ENCODE results near the gene MMP21.
A peak's percentile ranks its signal among the peaks of the same experiment; 100 is the strongest.

Gene MMP21

GRCh38 chr10:125768219-125768855 lies 7.3 kb downstream of the MMP21 start:
- no peak for DNase-seq (ENCODE audit: low read depth)
- no peak overlapping the region for H3K4me3 ChIP-seq (ENCODE audit: low read depth, low read length)

GRCh38 chr10:125766511-125766910 lies 9.1 kb downstream of the MMP21 start:
- DNase-seq (ENCODE audit: low read depth) = no peak
- H3K4me3 ChIP-seq (ENCODE audit: low read depth, low read length) = no peak overlapping the region

- H3K4me3 ChIP-seq (ENCODE audit: low read depth, low read length) = no peak overlapping the region
- no peak for DNase-seq (ENCODE audit: low read depth)
Observed at GRCh38 chr10:125765835-125766234, 9.8 kb downstream of the MMP21 start.

GRCh38 chr10:125762692-125763648 lies 12.7 kb downstream of the MMP21 start:
- DNase-seq (ENCODE audit: low read depth) = no peak

GRCh38 chr10:125761961-125762360 lies 13.7 kb downstream of the MMP21 start:
- no peak for DNase-seq (ENCODE audit: low read depth)

More at GRCh38 chr10:125762692-125763648, 12.7 kb downstream of the MMP21 start:
- no peak overlapping the region for H3K4me3 ChIP-seq (ENCODE audit: low read depth, low read length)

GRCh38 chr10:125757742-125758141 lies 17.9 kb downstream of the MMP21 start:
- H3K4me3 ChIP-seq (ENCODE audit: low read depth, low read length) = no peak overlapping the region
- DNase-seq (ENCODE audit: low read depth) = no peak

More at GRCh38 chr10:125761961-125762360, 13.7 kb downstream of the MMP21 start:
- no peak overlapping the region for H3K4me3 ChIP-seq (ENCODE audit: low read depth, low read length)

- H3K4me3 ChIP-seq (ENCODE audit: low read depth, low read length) = no peak overlapping the region
- no peak for DNase-seq (ENCODE audit: low read depth)
Observed at GRCh38 chr10:125756853-125757487, 18.7 kb downstream of the MMP21 start.

GRCh38 chr10:125756196-125756595 lies 19.4 kb downstream of the MMP21 start:
- no peak overlapping the region for H3K4me3 ChIP-seq (ENCODE audit: low read depth, low read length)
- no peak for DNase-seq (ENCODE audit: low read depth)

- no peak for DNase-seq (ENCODE audit: low read depth)
- no peak overlapping the region for H3K4me3 ChIP-seq (ENCODE audit: low read depth, low read length)
Observed at GRCh38 chr10:125747417-125747816, 28.2 kb downstream of the MMP21 start.

GRCh38 chr10:125744909-125745308 lies 30.7 kb downstream of the MMP21 start:
- no peak overlapping the region for H3K4me3 ChIP-seq (ENCODE audit: low read depth, low read length)
- no peak for DNase-seq (ENCODE audit: low read depth)

- DNase-seq (ENCODE audit: low read depth) = no peak
- no peak overlapping the region for H3K4me3 ChIP-seq (ENCODE audit: low read depth, low read length)
Observed at GRCh38 chr10:125742465-125742864, 33.2 kb downstream of the MMP21 start.

GRCh38 chr10:125739994-125740679 lies 35.5 kb downstream of the MMP21 start:
- no peak for DNase-seq (ENCODE audit: low read depth)
- H3K4me3 ChIP-seq (ENCODE audit: low read depth, low read length) = no peak overlapping the region

- no peak for DNase-seq (ENCODE audit: low read depth)
- no peak overlapping the region for H3K4me3 ChIP-seq (ENCODE audit: low read depth, low read length)
Observed at GRCh38 chr10:125738206-125738605, 37.4 kb downstream of the MMP21 start.

- no peak overlapping the region for H3K4me3 ChIP-seq (ENCODE audit: low read depth, low read length)
- no peak for DNase-seq (ENCODE audit: low read depth)
Observed at GRCh38 chr10:125734823-125735222, 40.8 kb downstream of the MMP21 start.

- no peak for DNase-seq (ENCODE audit: low read depth)
- H3K4me3 ChIP-seq (ENCODE audit: low read depth, low read length) = no peak overlapping the region
Observed at GRCh38 chr10:125734148-125734547, 41.5 kb downstream of the MMP21 start.

GRCh38 chr10:125727436-125727835 lies 48.2 kb downstream of the MMP21 start:
- H3K4me3 ChIP-seq (ENCODE audit: low read depth, low read length) = no peak overlapping the region
- no peak for DNase-seq (ENCODE audit: low read depth)

GRCh38 chr10:125726914-125727313 lies 48.7 kb downstream of the MMP21 start:
- H3K4me3 ChIP-seq (ENCODE audit: low read depth, low read length) = no peak overlapping the region
- no peak for DNase-seq (ENCODE audit: low read depth)

- no peak for DNase-seq (ENCODE audit: low read depth)
- no peak overlapping the region for H3K4me3 ChIP-seq (ENCODE audit: low read depth, low read length)
Observed at GRCh38 chr10:125722811-125723210, 52.8 kb downstream of the MMP21 start.

- DNase-seq (ENCODE audit: low read depth) = no peak
Observed at GRCh38 chr10:125721035-125721434, 54.6 kb downstream of the MMP21 start.

GRCh38 chr10:125720002-125720382 lies 55.6 kb downstream of the MMP21 start:
- DNase-seq (ENCODE audit: low read depth) = no peak
- H3K4me3 ChIP-seq (ENCODE audit: low read depth, low read length) = peak overlapping the region; percentile 99

More at GRCh38 chr10:125721035-125721434, 54.6 kb downstream of the MMP21 start:
- H3K4me3 ChIP-seq (ENCODE audit: low read depth, low read length) = no peak overlapping the region

Measured in skeletal muscle cell (primary cell).